Mesenchymal stem cell (in vitro differentiated cells and primary cell): Measurements from ENCODE around the gene AANAT.
"Not testable (repeated sequence)": the region's sequence is repeated elsewhere in the genome, so short reads cannot be mapped to it uniquely, and the experiment has no call there.

ENCODE experiments used
- DNase-seq: peaks from one replicate; pipeline ENCODE4 v3.0.0-alpha.2; 2013
- H2AFZ ChIP-seq: one replicate; pipeline ENCODE4 v1.6.1; 2013; ENCODE audit warnings: low read depth, mild to moderate bottlenecking, control low read depth, inconsistent platforms, low read length, moderate library complexity
- H2AK5ac ChIP-seq: 2 replicates; pipeline ENCODE4 v1.6.1; 2013; ENCODE audit warnings: low read length, moderate library complexity, mild to moderate bottlenecking, inconsistent platforms; ENCODE audit not compliant: severe bottlenecking
- H2BK120ac ChIP-seq: one replicate; pipeline ENCODE4 v1.6.1; 2013; ENCODE audit warnings: low read depth, mild to moderate bottlenecking, inconsistent platforms, low read length, moderate library complexity
- H2BK12ac ChIP-seq, 2 experiments: one replicate each; pipeline ENCODE4 v1.6.1; 2013; ENCODE audit warnings: inconsistent platforms in 2 of 2, low read length in 2 of 2, mild to moderate bottlenecking in 2 of 2, moderate library complexity in 2 of 2, control low read depth in 1 of 2
- H2BK15ac ChIP-seq: one replicate; pipeline ENCODE4 v1.6.1; 2013; ENCODE audit warnings: mild to moderate bottlenecking, low read depth, inconsistent platforms; ENCODE audit not compliant: poor library complexity, severe bottlenecking
- H2BK5ac ChIP-seq: 2 replicates; pipeline ENCODE4 v1.6.1; 2013; ENCODE audit warnings: low read depth, mild to moderate bottlenecking, low read length, control low read depth, inconsistent platforms; ENCODE audit not compliant: poor library complexity, severe bottlenecking
- H3K14ac ChIP-seq, 2 experiments: one replicate each; pipeline ENCODE4 v1.6.1; 2013; ENCODE audit warnings: inconsistent platforms in 2 of 2, low read length in 2 of 2, control low read depth in 1 of 2, mild to moderate bottlenecking in 1 of 2, moderate library complexity in 1 of 2
- H3K18ac ChIP-seq, 2 experiments: one replicate each; pipeline ENCODE4 v1.6.1; 2013; ENCODE audit warnings: inconsistent platforms in 2 of 2, low read length in 2 of 2, control low read depth in 1 of 2, low read depth in 1 of 2, mild to moderate bottlenecking in 1 of 2
- H3K23ac ChIP-seq, 2 experiments: one replicate each; pipeline ENCODE4 v1.6.1; 2013; ENCODE audit warnings: inconsistent platforms in 2 of 2, low read length in 2 of 2, mild to moderate bottlenecking in 2 of 2, moderate library complexity in 2 of 2, control low read depth in 1 of 2
- H3K27ac ChIP-seq: 2 replicates; pipeline ENCODE4 v1.5.1; 2013; ENCODE audit warnings: mild to moderate bottlenecking, moderate library complexity, low read length, control low read depth, inconsistent platforms; ENCODE audit not compliant: poor library complexity, severe bottlenecking
- H3K27me3 ChIP-seq, 2 experiments: 2 replicates each; pipeline versions ENCODE4 v1.6.1 to v1.7.0; 2013; ENCODE audit warnings: low read length in 2 of 2, mild to moderate bottlenecking in 2 of 2, moderate library complexity in 2 of 2, control low read depth in 1 of 2, inconsistent platforms in 1 of 2; ENCODE audit not compliant: control insufficient read depth in 1 of 2, insufficient read depth in 1 of 2
- H3K36me3 ChIP-seq, 2 experiments: 2 replicates each; pipeline versions ENCODE4 v1.6.1 to v1.7.0; 2013; ENCODE audit warnings: low read length in 2 of 2, control low read depth in 1 of 2, inconsistent platforms in 1 of 2, low read depth in 1 of 2, mild to moderate bottlenecking in 1 of 2; ENCODE audit not compliant: insufficient read depth in 2 of 2, control insufficient read depth in 1 of 2
- H3K4ac ChIP-seq, 2 experiments: one replicate each; pipeline ENCODE4 v1.6.1; 2013; ENCODE audit warnings: inconsistent platforms in 2 of 2, low read length in 2 of 2, mild to moderate bottlenecking in 2 of 2, moderate library complexity in 2 of 2, control low read depth in 1 of 2, low read depth in 1 of 2
- H3K4me1 ChIP-seq: 2 replicates; pipeline ENCODE4 v1.6.1; 2013; ENCODE audit warnings: low read depth, low read length, control low read depth; ENCODE audit not compliant: control insufficient read depth, insufficient read depth
- H3K4me2 ChIP-seq: 2 replicates; pipeline ENCODE4 v1.6.1; 2013; ENCODE audit warnings: low read length, mild to moderate bottlenecking, inconsistent platforms; ENCODE audit not compliant: poor library complexity, severe bottlenecking
- H3K4me3 ChIP-seq, 2 experiments: 2 replicates each; pipeline versions ENCODE4 v1.5.1 to v1.7.0; 2013; ENCODE audit warnings: low read length in 2 of 2, mild to moderate bottlenecking in 2 of 2, control low read depth in 1 of 2, low read depth in 1 of 2; ENCODE audit not compliant: insufficient read depth in 1 of 2
- H3K79me1 ChIP-seq: replicated peaks from 2 replicates; pipeline ENCODE4 v1.6.1; 2013; ENCODE audit warnings: mild to moderate bottlenecking, control low read depth, low read length, inconsistent platforms; ENCODE audit not compliant: poor library complexity, severe bottlenecking
- H3K9ac ChIP-seq: 2 replicates; pipeline ENCODE4 v1.7.0; 2013; ENCODE audit warnings: mild to moderate bottlenecking, low read length, moderate library complexity
- H3K9me3 ChIP-seq: 2 replicates; pipeline ENCODE4 v1.7.0; 2013; ENCODE audit warnings: mild to moderate bottlenecking, low read length; ENCODE audit not compliant: control insufficient read depth
- H4K8ac ChIP-seq: one replicate; pipeline ENCODE4 v1.6.1; 2013; ENCODE audit warnings: inconsistent platforms, mild to moderate bottlenecking, low read length, moderate library complexity
- H4K91ac ChIP-seq: one replicate; pipeline ENCODE4 v1.6.1; 2013; ENCODE audit warnings: mild to moderate bottlenecking, low read length, inconsistent platforms
- WGBS: methylation state at CpG from one replicate; pipeline ENCODE4 v1.1.7; 2013; ENCODE audit warnings: mixed read lengths; 5-methylcytosine and 5-hydroxymethylcytosine counted together

Gene AANAT

DNA sequence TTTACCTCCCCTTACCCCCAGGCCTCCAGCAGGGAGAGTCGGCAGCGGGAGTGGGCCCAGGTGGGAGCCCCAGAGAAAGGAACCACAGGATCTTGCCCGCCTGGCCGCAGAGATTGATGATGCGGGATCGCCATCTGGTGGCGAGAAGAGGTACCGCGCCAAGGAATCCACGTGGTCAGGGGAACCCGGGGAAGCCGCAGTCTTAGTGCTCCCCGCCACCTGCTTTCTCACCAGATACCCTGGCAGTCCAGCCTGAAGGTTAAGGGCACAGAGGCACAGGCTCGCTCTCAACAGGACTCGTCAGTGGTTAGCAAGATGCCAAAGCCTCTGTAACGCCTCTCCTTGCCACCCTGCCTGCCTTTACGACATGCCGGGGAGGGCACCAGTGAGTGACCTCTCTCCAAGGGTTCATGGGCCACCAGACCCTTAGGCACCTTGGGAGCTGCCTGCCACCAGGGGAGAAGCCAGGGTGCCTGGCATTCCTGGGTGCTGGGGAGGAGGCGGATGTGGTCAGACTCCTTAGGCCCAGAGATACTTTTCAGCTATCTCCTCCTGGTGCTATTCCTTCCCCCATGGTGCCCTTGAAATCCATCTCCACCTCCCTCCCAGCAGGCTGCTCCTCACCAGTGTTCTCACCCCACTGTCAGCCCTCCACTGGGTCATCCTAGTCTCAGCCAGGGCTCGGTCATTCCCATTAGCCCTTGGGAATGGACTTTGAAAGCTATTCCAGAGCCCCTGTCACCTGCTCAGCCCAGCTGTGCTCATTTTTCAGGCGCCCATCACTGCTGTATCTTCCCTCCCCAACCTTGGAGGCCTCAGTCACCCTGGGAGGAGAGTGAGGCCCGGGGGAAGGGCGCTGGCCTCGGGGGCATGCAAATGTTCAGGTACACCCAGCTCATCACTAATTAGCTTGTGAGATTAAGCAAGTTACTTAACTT lies 39.3 kb downstream of the AANAT start:
- H4K91ac ChIP-seq = peak overlapping the region; percentile 4
- H3K4me3 ChIP-seq = no peak overlapping the region
- no peak overlapping the region for H3K4ac ChIP-seq
- no peak overlapping the region for H3K18ac ChIP-seq
- H2BK120ac ChIP-seq = no peak overlapping the region
- H4K8ac ChIP-seq = no peak overlapping the region
- H3K27me3 ChIP-seq = peaks cover 14 to 51% of the 10 kb centered on the region in 2 experiments
- H2BK15ac ChIP-seq = peak overlapping the region; percentile 62
- H2BK12ac ChIP-seq = peak overlapping the region in 1 of 2 experiments; percentile 42
- DNase-seq = peak; percentile 61
- H3K27ac ChIP-seq = no peak overlapping the region
- H3K9ac ChIP-seq = no peak overlapping the region
- H3K23ac ChIP-seq = no peak overlapping the region
- WGBS = 23% methylated on average over 21 of the region's 24 CpGs
- no peaks in the 10 kb centered on the region for H3K79me1 ChIP-seq
- H2BK5ac ChIP-seq = no peak overlapping the region
- H3K14ac ChIP-seq = no peak overlapping the region
- H3K4me1 ChIP-seq = peaks cover 11% of the 10 kb centered on the region
- no peak overlapping the region for H2AK5ac ChIP-seq
- H3K4me2 ChIP-seq = no peak overlapping the region
- H2AFZ ChIP-seq = no peak overlapping the region
- H3K9me3 ChIP-seq = no peaks in the 10 kb centered on the region
- H3K36me3 ChIP-seq = no peaks in the 10 kb centered on the region

DNA sequence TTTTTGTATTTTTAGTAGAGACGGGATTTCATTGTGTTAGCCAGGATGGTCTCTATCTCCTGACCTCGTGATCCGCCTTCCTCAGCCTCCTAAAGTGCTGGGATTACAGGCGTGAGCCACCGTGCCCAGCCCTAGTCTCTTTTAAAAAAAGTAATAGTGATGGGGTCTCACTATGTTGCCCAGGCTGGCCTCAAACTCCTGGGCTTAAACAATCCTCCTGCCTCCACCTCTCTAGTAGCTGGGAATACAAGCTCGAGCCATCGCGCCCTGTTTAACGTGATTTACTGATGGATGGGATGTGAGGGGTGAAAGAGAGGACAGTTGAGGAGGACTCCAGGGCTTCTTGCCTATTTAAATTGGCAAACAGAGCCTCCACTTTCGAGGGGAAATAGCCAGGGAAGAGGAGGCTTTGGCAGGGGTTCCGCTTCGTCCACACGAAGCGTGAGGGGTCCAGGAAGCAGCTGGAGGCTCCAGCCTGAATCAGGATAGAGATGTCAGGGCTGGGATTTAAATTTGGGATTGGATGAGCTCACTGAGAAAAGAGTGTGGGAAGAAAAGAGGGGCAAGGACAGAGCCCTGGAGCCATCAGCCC lies 41.2 kb downstream of the AANAT start:
- not testable (repeated sequence) for H3K9me3 ChIP-seq, H3K23ac ChIP-seq, H3K4me2 ChIP-seq, H3K4ac ChIP-seq, H2BK15ac ChIP-seq, H2BK12ac ChIP-seq, H2AK5ac ChIP-seq, H2BK5ac ChIP-seq, H2BK120ac ChIP-seq, H3K14ac ChIP-seq, H3K4me1 ChIP-seq, H3K9ac ChIP-seq, H3K18ac ChIP-seq, H2AFZ ChIP-seq, H4K91ac ChIP-seq, DNase-seq, H4K8ac ChIP-seq, H3K36me3 ChIP-seq, H3K4me3 ChIP-seq, H3K79me1 ChIP-seq, H3K27ac ChIP-seq
- peaks cover 14 to 34% of the 10 kb centered on the region in 2 experiments for H3K27me3 ChIP-seq
- WGBS = 87% methylated on average over 13 of the region's 14 CpGs

DNA sequence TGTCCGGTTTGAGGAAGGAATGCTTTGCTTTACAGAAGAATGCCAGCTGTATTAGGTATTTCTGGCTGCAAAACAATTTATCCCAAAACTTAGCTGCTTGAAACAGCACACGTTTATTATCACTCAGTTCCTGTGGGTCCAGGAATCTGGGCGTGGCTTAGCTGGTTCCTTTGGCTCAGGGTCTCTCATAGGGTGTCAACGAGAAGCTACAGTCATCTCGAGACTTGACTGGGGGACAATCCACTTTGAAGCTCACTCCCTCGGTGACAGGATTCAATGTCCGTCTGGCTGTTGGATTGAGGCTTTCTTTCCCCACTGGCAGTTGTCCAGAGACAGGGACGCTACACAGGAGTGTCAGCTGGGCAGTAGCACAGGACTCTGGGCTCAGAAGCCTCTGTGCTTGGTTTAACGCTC lies 43.4 kb downstream of the AANAT start:
- Histone ChIP-seq H3K14ac (no peak overlapping the region), H2BK120ac (no peak overlapping the region), H3K9ac (no peak overlapping the region), H2AFZ (no peak overlapping the region), H3K18ac (no peak overlapping the region), H2BK5ac (no peak overlapping the region), H4K91ac (no peak overlapping the region), H3K36me3 (no peaks in the 10 kb centered on the region), H3K4me2 (no peak overlapping the region), H4K8ac (peak overlapping the region; percentile 3), H3K4ac (no peak overlapping the region), H2BK15ac (no peak overlapping the region), H3K9me3 (no peaks in the 10 kb centered on the region), H3K4me3 (no peak overlapping the region), H3K4me1 (peaks cover 10% of the 10 kb centered on the region), H2BK12ac (no peak overlapping the region), H3K79me1 (no peaks in the 10 kb centered on the region), H3K27ac (no peak overlapping the region), H3K27me3 (peaks cover 14 to 25% of the 10 kb centered on the region in 2 experiments), H3K23ac (no peak overlapping the region), H2AK5ac (no peak overlapping the region)
- WGBS = 60% methylated on average over 9 of the region's 9 CpGs
- DNase-seq = no peak

DNA sequence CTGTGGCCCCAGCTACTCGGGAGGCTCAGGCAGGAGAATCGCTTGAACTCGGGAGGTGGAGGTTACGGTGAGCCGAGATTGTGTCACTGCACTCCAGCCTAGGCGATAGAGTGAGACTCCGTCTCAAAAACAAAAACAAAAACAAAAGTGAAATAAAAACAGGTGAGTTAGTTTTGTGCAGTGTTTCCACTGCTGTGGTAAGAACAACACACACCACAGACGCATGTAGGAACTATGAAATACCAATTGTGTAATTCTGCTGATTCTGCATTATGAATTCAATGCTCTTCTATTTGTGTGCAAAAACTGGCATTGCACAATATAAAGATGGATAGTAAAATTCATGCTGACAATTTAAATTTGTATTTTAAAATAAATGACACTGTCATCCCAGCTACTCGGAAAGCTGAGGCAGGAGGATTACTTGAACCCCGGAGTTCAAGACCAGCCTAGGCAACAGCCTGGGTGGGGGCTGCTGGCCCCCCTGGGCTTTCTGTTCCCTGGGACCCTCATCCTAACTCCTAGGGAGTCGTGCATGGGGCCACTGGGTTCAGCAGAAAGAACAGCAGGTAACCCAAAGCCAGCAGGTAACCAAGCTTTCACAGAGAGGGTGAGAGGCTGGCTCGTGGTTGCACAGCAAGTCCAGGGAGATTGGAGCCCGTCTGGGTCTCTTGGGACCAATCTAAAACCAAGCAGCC lies 44.4 kb downstream of the AANAT start:
- Histone ChIP-seq H2AK5ac (no peak overlapping the region), H3K36me3 (no peaks in the 10 kb centered on the region), H3K27me3 (peaks cover 12 to 17% of the 10 kb centered on the region in 2 experiments), H3K9me3 (no peaks in the 10 kb centered on the region), H3K4me3 (no peak overlapping the region), H2AFZ (no peak overlapping the region), H2BK120ac (no peak overlapping the region), H3K4ac (no peak overlapping the region), H3K9ac (no peak overlapping the region), H2BK15ac (no peak overlapping the region), H3K23ac (no peak overlapping the region), H3K79me1 (no peaks in the 10 kb centered on the region), H2BK5ac (no peak overlapping the region), H3K18ac (no peak overlapping the region), H3K14ac (no peak overlapping the region), H4K91ac (no peak overlapping the region), H3K27ac (no peak overlapping the region), H3K4me1 (peaks cover 8% of the 10 kb centered on the region), H2BK12ac (no peak overlapping the region), H4K8ac (no peak overlapping the region), H3K4me2 (no peak overlapping the region)
- no peak for DNase-seq
- 94% methylated on average over 12 of the region's 13 CpGs for WGBS
